Mammary epithelial cell (primary cell): ENCODE data around the gene SCAP.

Source experiments
- CTCF ChIP-seq, 2 donors: IDR thresholded peaks in 1 of 2; conservative IDR thresholded peaks in 1 of 2; 2 replicates each; pipeline ENCODE4 v1.5.1; 2011 to 2012; ENCODE audit warnings: inconsistent platforms in 2 of 2, low read length in 2 of 2, mild to moderate bottlenecking in 2 of 2, control low read depth in 1 of 2, low read depth in 1 of 2; ENCODE audit not compliant: insufficient read depth in 1 of 2; ENCODE audit errors: extremely low read depth in 1 of 2
- EZH2 ChIP-seq: IDR thresholded peaks from 2 replicates; pipeline ENCODE4 v1.6.1; 2012; ENCODE audit warnings: low read length, inconsistent platforms, borderline replicate concordance

DNA sequence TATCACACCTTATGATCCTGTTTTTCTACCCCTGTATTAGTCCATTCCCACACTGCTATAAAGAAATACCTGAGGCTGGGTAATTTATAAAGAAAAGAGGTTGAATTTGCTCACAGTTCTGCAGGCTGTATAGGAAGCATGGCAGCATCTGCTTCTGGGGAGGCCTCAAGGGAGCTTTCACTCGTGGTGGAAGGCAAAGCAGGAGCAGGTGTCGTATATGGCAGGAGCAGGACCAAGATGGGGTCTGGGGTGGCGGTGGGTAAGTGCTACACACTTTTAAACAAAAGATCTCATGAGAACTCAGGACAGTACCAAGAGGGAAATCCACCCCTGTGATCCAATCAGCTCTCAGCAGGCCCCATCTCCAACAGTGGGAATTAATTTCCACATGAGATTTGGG lies 15.4 kb upstream of the SCAP start:
- no peak for TF ChIP-seq CTCF (conservative IDR thresholded peaks at IDR 0.05 in 1 of 2, IDR thresholded peaks at IDR 0.05 in 1 of 2; ENCODE audit: extremely low read depth in 1 of 2, insufficient read depth in 1 of 2, low read depth in 1 of 2, low read length in 2 of 2)
- no peak for TF ChIP-seq EZH2
